Caco-2 (cell line): Measurements from ENCODE around the gene PTPRO. TPM values are rescaled to one million over a fixed set of nuclear protein-coding genes. Genes with fewer than 3 reads are reported as not detected.

ENCODE experiments used
- BruUV-seq: library from RNA; stranded (reverse); fragments of 400-500 nt; replicated peaks from 2 replicates; lab custom pipeline; 2021; lab: Mats Ljungman, UMichigan
- CTCF ChIA-PET: fragments of 300-600 bp; sonication (Branson Sonifier 250); formaldehyde crosslinking; loops from one replicate; lab custom pipeline; 2022; ENCODE audit warnings: antibody characterized with exemption; lab: Charles Lee
- POLR2A ChIA-PET: fragments of 300-600 bp; sonication (Branson Sonifier 250); formaldehyde crosslinking; loops from one replicate; lab custom pipeline; 2022; ENCODE audit warnings: antibody characterized with exemption; lab: Charles Lee
- DNase-seq, 2 experiments: peaks; one replicate each; pipeline versions ENCODE4 v3.0.0 to v3.0.0-alpha.2; 2020 to 2022
- H3K27me3 ChIP-seq: replicated peaks from 2 replicates; pipeline ENCODE4 v1.6.0; 2011; ENCODE audit warnings: low read length; ENCODE audit not compliant: control insufficient read depth, insufficient read depth
- H3K36me3 ChIP-seq: 2 replicates; pipeline ENCODE4 v1.5.1; 2011; ENCODE audit warnings: low read length; ENCODE audit not compliant: control insufficient read depth, insufficient read depth
- H3K4me1 ChIP-seq: fragments of 250-450 bp; sonication (Bioruptor Pico); 2 replicates; pipeline ENCODE4 v1.5.1; 2020; ENCODE audit warnings: mild to moderate bottlenecking
- H3K4me3 ChIP-seq: 2 replicates; pipeline ENCODE4 v1.5.1; 2011; ENCODE audit warnings: low read depth, mild to moderate bottlenecking, control low read depth, low read length
- H3K9me3 ChIP-seq: fragments of 250-450 bp; sonication (Bioruptor Pico); 2 replicates; pipeline ENCODE4 v1.5.1; 2020; ENCODE audit warnings: mild to moderate bottlenecking, moderate library complexity
- H3K27ac Mint-ChIP-seq: one replicate; pipeline ENCODE4 v1.8.0; 2022; ENCODE audit warnings: mixed read lengths; ENCODE audit not compliant: unreplicated experiment
- H3K27me3 Mint-ChIP-seq: one replicate; pipeline ENCODE4 v1.8.0; 2022; ENCODE audit warnings: mixed read lengths; ENCODE audit not compliant: insufficient read depth, unreplicated experiment
- H3K36me3 Mint-ChIP-seq: one replicate; pipeline ENCODE4 v1.8.0; 2022; ENCODE audit warnings: mild to moderate bottlenecking, mixed read lengths; ENCODE audit not compliant: insufficient read depth, unreplicated experiment
- H3K4me1 Mint-ChIP-seq: one replicate; pipeline ENCODE4 v1.8.0; 2022; ENCODE audit warnings: low read depth, mixed read lengths; ENCODE audit not compliant: unreplicated experiment
- H3K4me3 Mint-ChIP-seq: one replicate; pipeline ENCODE4 v1.8.0; 2022; ENCODE audit warnings: mild to moderate bottlenecking, moderate library complexity, mixed read lengths; ENCODE audit not compliant: unreplicated experiment
- H3K9me3 Mint-ChIP-seq: one replicate; pipeline ENCODE4 v1.8.0; 2022; ENCODE audit warnings: mixed read lengths; ENCODE audit not compliant: unreplicated experiment
- intact Hi-C: fragments of 100-400 bp; cut with micrococcal nuclease; formaldehyde crosslinking; loops from one replicate; pipeline ENCODE4 v1.10.0; 2022; ENCODE audit not compliant: unreplicated experiment
- total RNA-seq: library from RNA; stranded (reverse); gene quantifications from 2 replicates; pipeline ENCODE4 v1.2.3, GENCODE V29; 2022
- TF ChIP-seq, protein P1 (sequence below), 2 experiments: fragments of 200-600 bp in 1 of 2; IDR thresholded peaks; 1 replicate in 1 of 2; 2 replicates in 1 of 2; pipeline versions ENCODE4 v1.5.1 to v1.8.0; 2011 to 2022; ENCODE audit warnings: antibody characterized with exemption in 1 of 2, control low read depth in 1 of 2, inconsistent platforms in 1 of 2, low read depth in 1 of 2, low read length in 1 of 2, mild to moderate bottlenecking in 1 of 2, moderate library complexity in 1 of 2; ENCODE audit not compliant: insufficient read depth in 1 of 2, severe bottlenecking in 1 of 2, unreplicated experiment in 1 of 2

Gene PTPRO
- total RNA-seq, 1 experiment from 2014 or later = not detected

GRCh38 chr12:15346488-15346887 lies 24.2 kb downstream of the PTPRO start:
- Mint-ChIP-seq H3K4me3 (no peak overlapping the region), H3K36me3 (no peaks in the 10 kb centered on the region), H3K27me3 (peaks cover 7% of the 10 kb centered on the region), H3K27ac (no peak overlapping the region), H3K4me1 (no peaks in the 10 kb centered on the region), H3K9me3 (no peaks in the 10 kb centered on the region)
- BruUV-seq = no TSS peak
- H3K36me3 ChIP-seq = no peaks in the 10 kb centered on the region; the same call in 1 of the 2 replicates
- H3K9me3 ChIP-seq = no peaks in the 10 kb centered on the region
- TF ChIP-seq, protein P1, sequence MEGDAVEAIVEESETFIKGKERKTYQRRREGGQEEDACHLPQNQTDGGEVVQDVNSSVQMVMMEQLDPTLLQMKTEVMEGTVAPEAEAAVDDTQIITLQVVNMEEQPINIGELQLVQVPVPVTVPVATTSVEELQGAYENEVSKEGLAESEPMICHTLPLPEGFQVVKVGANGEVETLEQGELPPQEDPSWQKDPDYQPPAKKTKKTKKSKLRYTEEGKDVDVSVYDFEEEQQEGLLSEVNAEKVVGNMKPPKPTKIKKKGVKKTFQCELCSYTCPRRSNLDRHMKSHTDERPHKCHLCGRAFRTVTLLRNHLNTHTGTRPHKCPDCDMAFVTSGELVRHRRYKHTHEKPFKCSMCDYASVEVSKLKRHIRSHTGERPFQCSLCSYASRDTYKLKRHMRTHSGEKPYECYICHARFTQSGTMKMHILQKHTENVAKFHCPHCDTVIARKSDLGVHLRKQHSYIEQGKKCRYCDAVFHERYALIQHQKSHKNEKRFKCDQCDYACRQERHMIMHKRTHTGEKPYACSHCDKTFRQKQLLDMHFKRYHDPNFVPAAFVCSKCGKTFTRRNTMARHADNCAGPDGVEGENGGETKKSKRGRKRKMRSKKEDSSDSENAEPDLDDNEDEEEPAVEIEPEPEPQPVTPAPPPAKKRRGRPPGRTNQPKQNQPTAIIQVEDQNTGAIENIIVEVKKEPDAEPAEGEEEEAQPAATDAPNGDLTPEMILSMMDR (IDR thresholded peaks at IDR 0.05; ENCODE audit: insufficient read depth in 1 of 2, low read depth in 1 of 2, low read length in 1 of 2, severe bottlenecking in 1 of 2, unreplicated experiment in 1 of 2) = no peak
- DNase-seq = no peak
- no peaks in the 10 kb centered on the region; the same call in 1 of the 2 replicates for H3K27me3 ChIP-seq
- ChIA-PET CTCF (no interaction called here), POLR2A (no interaction called here)
- no peaks in the 10 kb centered on the region for H3K4me1 ChIP-seq
- no peak overlapping the region for H3K4me3 ChIP-seq
- intact Hi-C loops = no loop called here

DNA sequence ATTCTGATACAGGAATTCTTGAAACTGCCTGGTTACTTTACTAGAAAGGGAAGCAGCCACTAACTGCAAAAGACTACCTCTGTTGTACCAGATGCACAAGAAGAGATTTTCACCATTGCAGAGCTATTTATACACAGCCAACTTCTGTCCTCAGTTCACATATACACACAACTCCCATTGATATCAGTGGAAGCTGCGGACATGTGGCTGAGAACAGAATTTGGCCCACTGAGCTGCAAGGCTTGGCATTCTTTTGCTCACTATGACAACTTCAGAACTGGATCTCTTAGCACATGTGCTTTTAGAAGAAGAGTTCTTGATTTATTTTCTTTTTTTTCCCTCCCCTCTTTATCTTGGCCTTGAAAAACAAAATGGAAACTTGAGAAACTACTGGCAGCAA lies 28.3 kb downstream of the PTPRO start:
- TF ChIP-seq, protein P1 (IDR thresholded peaks at IDR 0.05; ENCODE audit: insufficient read depth in 1 of 2, low read depth in 1 of 2, low read length in 1 of 2, severe bottlenecking in 1 of 2, unreplicated experiment in 1 of 2) = no peak
- DNase-seq = no peak
- Histone ChIP-seq H3K4me3 (no peak overlapping the region), H3K9me3 (no peaks in the 10 kb centered on the region), H3K4me1 (no peaks in the 10 kb centered on the region), H3K27me3 (peaks cover 2% of the 10 kb centered on the region), H3K36me3 (no peaks in the 10 kb centered on the region; the same call in 1 of the 2 replicates)
- ChIA-PET POLR2A (no interaction called here), CTCF (no interaction called here)
- no peak overlapping the region for H3K27ac Mint-ChIP-seq
- H3K9me3 Mint-ChIP-seq = no peaks in the 10 kb centered on the region
- H3K27me3 Mint-ChIP-seq = peaks cover 7% of the 10 kb centered on the region
- H3K4me3 Mint-ChIP-seq = no peak overlapping the region
- intact Hi-C loops = no loop called here
- no peaks in the 10 kb centered on the region for H3K4me1 Mint-ChIP-seq
- no TSS peak for BruUV-seq
- H3K36me3 Mint-ChIP-seq = no peaks in the 10 kb centered on the region

- no peaks in the 10 kb centered on the region for H3K4me1 Mint-ChIP-seq
- H3K4me3 ChIP-seq = no peak overlapping the region
- H3K4me1 ChIP-seq = no peaks in the 10 kb centered on the region
- ChIA-PET POLR2A (no interaction called here), CTCF (no interaction called here)
- no TSS peak for BruUV-seq
- no peak for DNase-seq
- no peaks in the 10 kb centered on the region for H3K9me3 Mint-ChIP-seq
- peaks cover 2% of the 10 kb centered on the region; the same call in 1 of the 2 replicates for H3K27me3 ChIP-seq
- TF ChIP-seq, protein P1 (IDR thresholded peaks at IDR 0.05; ENCODE audit: insufficient read depth in 1 of 2, low read depth in 1 of 2, low read length in 1 of 2, severe bottlenecking in 1 of 2, unreplicated experiment in 1 of 2) = no peak
- no peaks in the 10 kb centered on the region for H3K9me3 ChIP-seq
- intact Hi-C loops = no loop called here
- no peaks in the 10 kb centered on the region for H3K27me3 Mint-ChIP-seq
- H3K36me3 ChIP-seq = no peaks in the 10 kb centered on the region
- no peak overlapping the region for H3K4me3 Mint-ChIP-seq
- H3K36me3 Mint-ChIP-seq = no peaks in the 10 kb centered on the region
- H3K27ac Mint-ChIP-seq = no peak overlapping the region
These were observed 33.5 kb downstream of the PTPRO start for GRCh38 chr12:15355766-15356165.
